KMS-11 (cell line): ENCODE data around the gene RNF41.

Experiments used
- H2AFZ ChIP-seq: fragments of 200-600 bp; sonication (generic); 2 replicates; pipeline ENCODE4 v1.6.1; 2016; ENCODE audit warnings: antibody characterized with exemption, mixed run types, low read depth
- H3K27ac ChIP-seq: fragments of 200-600 bp; sonication (generic); 2 replicates; pipeline ENCODE4 v1.6.1; 2016; ENCODE audit warnings: mild to moderate bottlenecking, mixed run types
- H3K27me3 ChIP-seq: fragments of 200-600 bp; sonication (generic); 2 replicates; pipeline ENCODE4 v1.6.1; 2017; ENCODE audit warnings: mild to moderate bottlenecking, low read depth, mixed run types, moderate library complexity; ENCODE audit not compliant: insufficient read depth
- H3K36me3 ChIP-seq: fragments of 200-600 bp; sonication (generic); 2 replicates; pipeline ENCODE4 v1.6.1; 2017; ENCODE audit warnings: mild to moderate bottlenecking, mixed run types; ENCODE audit not compliant: insufficient read depth
- H3K4me1 ChIP-seq: fragments of 200-600 bp; sonication (generic); 2 replicates; pipeline ENCODE4 v1.6.1; 2016; ENCODE audit warnings: mild to moderate bottlenecking, low read depth, mixed run types; ENCODE audit not compliant: poor library complexity, severe bottlenecking
- H3K4me2 ChIP-seq: fragments of 200-600 bp; sonication (generic); 2 replicates; pipeline ENCODE4 v1.7.0; 2016; ENCODE audit warnings: mild to moderate bottlenecking, mixed run types
- H3K4me3 ChIP-seq: fragments of 200-600 bp; sonication (generic); IDR thresholded peaks from 2 replicates; pipeline ENCODE4 v1.6.1; 2017; ENCODE audit warnings: low read depth, low read length, mixed read lengths; ENCODE audit not compliant: insufficient read depth
- H3K79me2 ChIP-seq: fragments of 200-600 bp; sonication (generic); 2 replicates; pipeline ENCODE4 v1.6.1; 2016; ENCODE audit warnings: low read depth, mixed run types; ENCODE audit not compliant: insufficient read depth
- H3K9ac ChIP-seq: fragments of 200-600 bp; sonication (generic); 2 replicates; pipeline ENCODE4 v1.6.1; 2016; ENCODE audit warnings: mild to moderate bottlenecking, mixed run types
- H4K20me1 ChIP-seq: fragments of 200-600 bp; sonication (generic); 2 replicates; pipeline ENCODE4 v1.6.1; 2016; ENCODE audit warnings: mild to moderate bottlenecking, mixed run types; ENCODE audit not compliant: insufficient read depth
- CTCF ChIP-seq: fragments of 200-600 bp; sonication (generic); conservative IDR thresholded peaks from 2 replicates; pipeline ENCODE4 v1.6.1; 2017; ENCODE audit warnings: low read depth, mild to moderate bottlenecking, antibody characterized with exemption, low read length, moderate library complexity, mixed read lengths

RNF41 gene

DNA sequence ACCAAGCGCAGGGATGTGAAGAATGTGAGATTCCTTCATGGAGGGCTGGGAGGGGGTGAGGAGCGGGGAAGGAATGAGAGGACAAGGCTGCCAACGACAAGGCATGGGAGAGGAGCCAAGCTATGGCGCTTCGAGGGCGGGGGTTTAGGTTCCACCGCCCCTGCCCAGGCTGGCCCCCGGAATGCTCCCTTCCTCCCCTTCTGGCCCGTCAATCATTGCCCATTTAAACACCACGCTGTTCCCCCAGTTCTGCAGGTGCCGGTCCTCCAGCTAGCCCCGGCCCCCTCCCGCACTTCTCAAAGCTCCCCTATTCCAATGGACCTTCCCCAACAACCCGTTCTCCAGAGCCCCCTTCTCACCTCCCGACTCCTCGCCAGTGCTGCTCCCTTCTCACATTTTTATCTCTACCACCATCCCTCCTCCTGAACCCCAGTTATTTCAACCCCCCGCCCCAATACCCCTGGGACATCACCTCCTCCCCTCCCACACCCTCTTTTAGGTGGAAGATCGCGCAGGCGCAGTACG is 428 bp downstream of the RNF41 start:
- Histone ChIP-seq H3K79me2 (peaks cover 9% of the 10 kb centered on the region; the same call in 1 of the 2 replicates), H3K36me3 (no peaks in the 10 kb centered on the region), H3K27me3 (no peaks in the 10 kb centered on the region), H2AFZ (peak overlapping the region; percentile 95), H3K4me3 (peak overlapping the region; percentile 88), H3K9ac (peak overlapping the region; percentile 75), H3K27ac (peak overlapping the region; percentile 34), H3K4me2 (peak overlapping the region; percentile 80), H4K20me1 (no peaks in the 10 kb centered on the region), H3K4me1 (peaks cover 30% of the 10 kb centered on the region)
- TF ChIP-seq CTCF: no peak

DNA sequence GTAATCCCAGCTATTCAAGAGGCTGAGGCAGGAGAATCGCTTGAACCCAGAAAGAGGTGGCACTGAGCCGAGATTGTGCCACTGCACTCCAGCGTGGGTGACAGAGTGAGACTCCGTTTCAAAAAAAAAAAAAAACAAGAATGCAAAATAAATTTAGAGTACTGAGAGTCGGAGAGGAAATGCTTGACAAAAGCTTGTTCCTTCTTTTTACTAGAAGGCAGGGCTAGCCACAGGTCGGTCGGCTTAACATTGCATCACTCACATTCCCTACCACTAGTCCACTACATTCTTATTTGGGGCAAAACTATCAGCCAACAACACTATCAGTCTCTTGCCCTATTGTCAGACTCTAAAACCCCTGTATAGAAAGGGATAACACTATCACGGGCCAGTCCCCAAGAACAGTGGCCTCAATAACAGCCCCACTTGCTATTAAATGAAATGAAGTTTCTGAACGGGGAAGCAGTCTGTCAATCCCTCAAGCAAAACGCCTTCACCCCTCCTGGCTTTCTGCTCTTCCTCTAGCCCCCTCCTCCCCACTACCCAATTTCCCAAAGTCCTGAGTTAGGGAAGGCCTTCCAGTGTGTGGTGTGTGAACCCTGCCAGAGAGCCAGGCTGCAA is 1.0 kb downstream of the RNF41 start:
- no peak overlapping the region for H3K4me3 ChIP-seq
- peak overlapping the region; percentile 95; the same call in 1 of the 2 replicates for H2AFZ ChIP-seq
- H3K27me3 ChIP-seq: no peaks in the 10 kb centered on the region

GRCh38 chr12:56219840-56220239 is 1.9 kb downstream of the RNF41 start:
- Histone ChIP-seq H3K4me3 (no peak overlapping the region), H3K4me2 (no peak overlapping the region), H4K20me1 (no peaks in the 10 kb centered on the region), H3K27me3 (no peaks in the 10 kb centered on the region), H3K27ac (no peak overlapping the region), H3K9ac (no peak overlapping the region), H3K36me3 (no peaks in the 10 kb centered on the region), H3K79me2 (peaks cover 9% of the 10 kb centered on the region; the same call in 1 of the 2 replicates), H2AFZ (no peak overlapping the region), H3K4me1 (peaks cover 30% of the 10 kb centered on the region)
- TF ChIP-seq CTCF: no peak

More for the DNA sequence above, 1.0 kb downstream of the RNF41 start:
- peaks cover 9% of the 10 kb centered on the region; the same call in 1 of the 2 replicates for H3K79me2 ChIP-seq
- H3K27ac ChIP-seq: no peak overlapping the region
- H3K9ac ChIP-seq: peak overlapping the region; percentile 75; the same call in 1 of the 2 replicates
- H3K36me3 ChIP-seq: no peaks in the 10 kb centered on the region
- peaks cover 30% of the 10 kb centered on the region for H3K4me1 ChIP-seq
- TF ChIP-seq CTCF: no peak
- H4K20me1 ChIP-seq: no peaks in the 10 kb centered on the region
- H3K4me2 ChIP-seq: peak overlapping the region; percentile 80

GRCh38 chr12:56216461-56216860 is 5.3 kb downstream of the RNF41 start:
- Histone ChIP-seq H3K27me3 (no peaks in the 10 kb centered on the region), H3K27ac (no peak overlapping the region), H3K9ac (no peak overlapping the region), H3K36me3 (no peaks in the 10 kb centered on the region), H4K20me1 (no peaks in the 10 kb centered on the region), H2AFZ (no peak overlapping the region), H3K4me3 (no peak overlapping the region), H3K4me1 (peaks cover 9% of the 10 kb centered on the region), H3K4me2 (no peak overlapping the region), H3K79me2 (peaks cover 7% of the 10 kb centered on the region; the same call in 1 of the 2 replicates)
- TF ChIP-seq CTCF: no peak
